Activated CD4-positive, alpha-beta T cell treated with anti-CD3 and anti-CD28 coated beads for 48 hours (primary cell): ENCODE results near the gene PKNOX1.
"Not testable (repeated sequence)": the region's sequence is repeated elsewhere in the genome, so short reads cannot be mapped to it uniquely, and the experiment has no call there.

Source experiments
- DNase-seq: peaks from one replicate; pipeline ENCODE4 v3.0.0-alpha.2; 2020

The PKNOX1 gene

GRCh38 chr21:43021191-43021590, 46.8 kb downstream of the PKNOX1 start:
- DNase-seq: no peak

DNA sequence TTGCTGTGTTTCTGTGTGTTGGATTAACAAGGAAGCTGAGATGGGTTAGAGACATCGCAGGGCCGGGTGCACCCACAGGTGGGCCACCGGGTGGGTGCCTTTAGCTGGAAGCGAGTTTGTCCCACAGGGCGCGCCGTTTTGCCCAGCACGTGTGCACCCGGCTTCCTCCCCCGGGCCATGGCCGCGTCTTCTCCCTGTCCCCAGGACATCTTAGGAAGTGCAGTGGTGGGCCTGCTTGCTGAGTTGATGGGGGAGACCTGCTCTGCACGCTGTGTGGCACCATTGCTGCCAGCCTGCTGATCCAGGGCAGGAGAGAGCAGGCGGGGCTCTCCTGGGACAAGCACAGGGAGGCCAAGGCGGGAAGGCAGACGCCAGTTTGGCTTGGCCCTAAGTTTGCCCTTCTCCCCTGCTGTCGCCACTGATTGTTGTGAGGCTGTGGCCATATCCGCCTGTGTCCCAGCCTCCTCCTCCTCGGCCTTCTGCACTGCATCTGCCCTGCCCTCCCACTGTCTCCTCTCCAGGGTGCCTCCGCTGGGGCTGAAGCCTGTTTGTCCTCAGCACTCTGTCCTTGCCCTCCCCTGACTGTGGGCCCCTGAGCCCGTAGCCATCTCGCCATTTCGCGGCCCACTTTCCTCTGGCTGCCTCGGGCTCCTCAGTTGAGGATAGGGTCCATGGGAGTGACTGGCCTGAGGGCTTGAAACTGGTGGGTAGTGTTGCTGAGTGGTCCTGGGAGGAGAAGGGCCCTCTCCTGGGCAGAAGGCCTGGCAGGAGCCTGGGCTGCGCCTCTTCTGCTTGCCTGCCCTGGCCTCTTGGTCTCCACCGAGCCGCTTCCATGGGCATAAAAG, 47.6 kb downstream of the PKNOX1 start:
- DNase-seq: no peak

- no peak for DNase-seq
Observed at GRCh38 chr21:43023175-43023574, 48.8 kb downstream of the PKNOX1 start.

GRCh38 chr21:43024439-43025136, 50.2 kb downstream of the PKNOX1 start:
- no peak for DNase-seq

DNA sequence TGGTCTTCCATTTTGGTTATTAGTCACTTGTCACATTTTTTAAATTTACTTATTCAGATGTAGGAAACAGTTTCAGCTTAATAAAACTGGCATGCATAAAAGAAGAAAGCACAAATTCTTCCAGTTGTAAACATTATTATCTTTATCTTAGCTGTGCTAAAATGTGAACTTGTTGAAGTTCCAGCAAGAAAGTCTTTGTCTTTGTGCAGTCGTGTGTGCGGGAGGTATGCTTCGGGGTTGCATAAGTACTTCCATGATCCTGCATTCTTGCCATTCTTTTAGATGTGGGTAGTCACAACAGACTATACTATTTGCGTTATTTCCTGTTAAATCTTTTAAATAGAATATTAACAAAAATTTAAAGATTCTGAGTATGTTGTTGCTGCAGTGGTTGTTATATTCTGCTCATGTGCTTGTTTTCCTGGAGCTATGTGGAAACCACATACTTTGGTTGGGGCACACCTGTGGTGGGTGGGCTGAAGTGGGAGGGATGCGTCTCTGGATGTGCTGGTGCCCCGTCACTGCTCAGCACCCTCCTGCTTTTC, 51.3 kb downstream of the PKNOX1 start:
- DNase-seq: no peak

DNA sequence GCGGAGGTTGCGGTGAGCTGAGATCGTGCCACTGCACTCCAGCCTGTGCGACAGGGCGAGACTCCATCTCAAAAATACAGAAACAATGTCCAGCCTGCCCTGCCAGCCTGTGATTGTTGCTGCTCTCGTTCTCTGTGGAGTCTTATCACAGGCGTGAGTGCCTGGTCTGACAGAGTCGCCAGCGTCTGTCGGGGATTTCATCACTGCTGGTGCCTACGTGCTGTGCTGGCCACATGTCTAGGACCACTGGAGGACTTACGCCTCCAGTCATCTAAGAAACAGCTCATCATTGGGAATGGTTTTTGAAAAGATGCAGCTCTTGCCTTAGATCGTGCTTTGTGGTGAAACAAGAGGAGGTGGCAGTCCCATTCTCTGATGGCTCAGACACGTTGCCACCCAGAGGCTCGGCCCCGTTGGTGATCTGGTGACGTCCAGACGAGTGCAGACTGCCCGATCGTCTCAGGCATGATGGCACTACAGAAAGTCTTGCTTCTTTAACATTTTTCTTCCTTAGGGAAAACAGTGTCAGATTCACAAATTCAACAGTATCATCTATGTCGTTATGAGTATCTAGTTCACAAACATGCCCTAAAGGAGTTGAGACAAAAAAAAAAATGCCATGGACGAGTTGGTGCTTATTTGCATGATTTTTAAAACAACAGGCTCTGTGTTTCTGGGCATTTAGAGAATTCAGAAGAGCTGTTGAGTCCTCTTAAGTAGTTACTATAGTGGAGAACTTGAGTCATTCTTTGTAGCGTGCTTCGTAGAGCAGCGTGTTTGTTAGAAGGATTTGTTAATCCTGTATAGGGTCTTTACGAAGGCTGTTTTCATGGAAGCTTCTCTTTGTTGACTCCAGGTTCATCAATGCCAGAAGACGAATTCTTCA, 53.7 kb downstream of the PKNOX1 start:
- no peak for DNase-seq

DNA sequence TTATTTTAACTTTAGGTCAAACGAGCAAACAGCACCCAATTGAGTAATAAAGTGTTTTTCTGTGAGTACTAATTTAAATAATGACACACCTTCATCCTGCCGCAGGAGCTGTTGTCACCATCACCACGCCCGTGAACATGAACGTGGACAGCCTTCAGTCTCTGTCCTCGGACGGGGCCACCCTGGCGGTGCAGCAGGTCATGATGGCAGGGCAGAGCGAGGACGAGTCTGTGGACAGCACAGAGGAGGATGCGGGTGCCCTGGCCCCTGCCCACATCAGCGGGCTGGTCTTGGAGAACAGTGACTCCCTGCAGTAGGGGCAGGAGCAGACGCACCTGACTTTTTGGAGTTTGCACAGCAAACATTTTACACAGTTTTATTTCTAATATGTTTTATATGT, 55.4 kb downstream of the PKNOX1 start:
- no peak for DNase-seq

GRCh38 chr21:43031121-43031619, 56.8 kb downstream of the PKNOX1 start:
- DNase-seq: no peak

GRCh38 chr21:43034101-43034500, 59.7 kb downstream of the PKNOX1 start:
- DNase-seq: no peak

DNA sequence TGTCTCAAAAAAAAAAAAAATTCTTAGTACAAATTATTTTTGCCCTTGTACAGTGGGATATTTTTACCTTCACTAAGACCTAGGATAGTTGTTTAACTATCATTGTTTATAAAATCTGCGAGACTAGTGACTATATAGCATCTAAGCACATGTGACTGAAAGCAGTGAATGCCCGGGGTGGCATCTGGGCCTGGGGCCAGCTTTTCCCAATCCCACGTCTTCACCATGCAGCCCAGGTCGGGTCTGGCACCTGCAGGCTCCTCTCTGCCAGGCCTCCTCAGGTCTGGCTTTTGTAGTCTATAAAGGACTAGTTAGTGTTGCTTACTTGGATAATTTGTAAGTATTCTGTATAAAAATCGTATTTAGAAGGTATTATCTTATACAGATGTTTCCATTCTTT, 60.5 kb downstream of the PKNOX1 start:
- no peak for DNase-seq

GRCh38 chr21:43036889-43037288, 62.5 kb downstream of the PKNOX1 start:
- DNase-seq: not testable (repeated sequence)

DNA sequence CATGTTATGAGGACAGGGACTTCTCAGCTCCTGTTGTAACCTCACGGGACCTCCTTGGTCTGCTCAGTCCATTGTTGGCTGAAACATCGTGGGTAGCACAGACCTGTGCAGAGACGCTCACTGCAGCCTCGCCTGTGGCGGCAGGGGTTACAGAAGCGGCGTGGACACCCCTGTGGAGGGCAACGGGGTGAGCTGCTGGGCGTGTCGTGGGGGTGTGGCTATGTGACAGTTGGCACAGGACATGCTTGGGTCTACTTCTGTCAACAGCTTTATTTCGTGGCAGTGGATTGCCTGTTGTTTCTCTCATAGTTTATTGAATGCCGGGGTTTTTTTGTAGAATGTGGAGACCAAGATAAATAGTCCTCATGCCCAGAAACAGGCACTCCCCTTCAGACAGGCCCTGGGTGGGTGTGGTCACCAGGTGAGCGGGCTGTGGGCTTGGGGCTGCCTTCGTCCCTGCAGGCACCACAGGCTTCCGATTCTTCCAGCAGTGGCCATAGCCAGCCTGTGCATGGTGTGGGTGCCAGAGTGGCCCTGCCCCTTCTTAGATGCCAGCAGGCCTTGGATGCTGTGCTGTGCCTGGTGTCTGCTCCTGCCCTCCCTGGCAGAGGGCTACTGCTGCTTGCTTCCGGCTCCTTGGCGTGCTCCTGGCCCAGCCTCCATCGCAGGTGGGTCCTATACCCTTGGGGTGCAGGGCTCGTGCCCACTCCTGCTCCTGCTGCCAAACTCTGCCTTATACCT, 63.7 kb downstream of the PKNOX1 start:
- DNase-seq: not testable (repeated sequence)

- not testable (repeated sequence) for DNase-seq
Observed at GRCh38 chr21:43038659-43039044, 64.3 kb downstream of the PKNOX1 start.

- DNase-seq: not testable (repeated sequence)
Observed at GRCh38 chr21:43042169-43042568, 67.8 kb downstream of the PKNOX1 start.

DNA sequence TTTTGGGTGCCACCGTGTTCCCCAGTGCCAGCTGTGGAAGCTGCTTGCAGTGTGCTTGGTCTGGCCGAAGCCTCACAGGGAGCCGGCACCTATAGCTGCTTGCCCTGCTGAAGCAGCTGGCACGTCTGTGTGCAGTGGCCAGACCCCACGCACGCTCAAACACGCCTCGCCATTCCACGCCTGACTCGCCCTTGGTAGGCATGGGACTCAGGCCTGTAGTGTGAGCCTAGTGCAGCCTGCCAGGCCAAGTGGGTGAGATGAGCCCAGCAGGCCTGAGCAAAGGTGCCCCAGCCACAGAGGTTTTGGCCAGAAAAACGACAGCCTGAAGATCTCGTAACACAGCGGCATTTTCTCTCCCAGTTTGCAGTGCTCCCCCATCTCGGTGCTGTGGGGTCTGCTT, 68.9 kb downstream of the PKNOX1 start:
- DNase-seq: not testable (repeated sequence)

DNA sequence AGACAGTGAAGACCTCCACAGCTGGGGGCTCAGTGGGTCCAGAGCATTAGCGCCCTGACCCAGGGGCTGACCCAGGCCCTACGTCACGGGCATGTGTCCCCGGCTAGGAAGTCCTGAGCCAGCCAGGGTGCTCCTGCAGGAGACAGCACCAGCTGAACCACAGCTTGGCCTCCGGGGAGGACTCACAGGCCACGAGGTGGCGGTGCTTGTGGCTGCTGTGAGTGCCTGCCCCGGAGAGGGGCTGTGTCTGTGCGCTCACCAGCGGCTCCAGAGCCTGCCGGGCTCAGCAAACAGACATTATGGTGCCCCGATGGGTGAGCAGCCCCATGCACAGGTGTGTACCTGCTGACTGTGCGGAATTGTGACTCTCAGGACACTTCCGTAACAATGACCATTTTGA, 70.2 kb downstream of the PKNOX1 start:
- not testable (repeated sequence) for DNase-seq

GRCh38 chr21:43045165-43045875, 71.0 kb downstream of the PKNOX1 start:
- DNase-seq: not testable (repeated sequence)

DNA sequence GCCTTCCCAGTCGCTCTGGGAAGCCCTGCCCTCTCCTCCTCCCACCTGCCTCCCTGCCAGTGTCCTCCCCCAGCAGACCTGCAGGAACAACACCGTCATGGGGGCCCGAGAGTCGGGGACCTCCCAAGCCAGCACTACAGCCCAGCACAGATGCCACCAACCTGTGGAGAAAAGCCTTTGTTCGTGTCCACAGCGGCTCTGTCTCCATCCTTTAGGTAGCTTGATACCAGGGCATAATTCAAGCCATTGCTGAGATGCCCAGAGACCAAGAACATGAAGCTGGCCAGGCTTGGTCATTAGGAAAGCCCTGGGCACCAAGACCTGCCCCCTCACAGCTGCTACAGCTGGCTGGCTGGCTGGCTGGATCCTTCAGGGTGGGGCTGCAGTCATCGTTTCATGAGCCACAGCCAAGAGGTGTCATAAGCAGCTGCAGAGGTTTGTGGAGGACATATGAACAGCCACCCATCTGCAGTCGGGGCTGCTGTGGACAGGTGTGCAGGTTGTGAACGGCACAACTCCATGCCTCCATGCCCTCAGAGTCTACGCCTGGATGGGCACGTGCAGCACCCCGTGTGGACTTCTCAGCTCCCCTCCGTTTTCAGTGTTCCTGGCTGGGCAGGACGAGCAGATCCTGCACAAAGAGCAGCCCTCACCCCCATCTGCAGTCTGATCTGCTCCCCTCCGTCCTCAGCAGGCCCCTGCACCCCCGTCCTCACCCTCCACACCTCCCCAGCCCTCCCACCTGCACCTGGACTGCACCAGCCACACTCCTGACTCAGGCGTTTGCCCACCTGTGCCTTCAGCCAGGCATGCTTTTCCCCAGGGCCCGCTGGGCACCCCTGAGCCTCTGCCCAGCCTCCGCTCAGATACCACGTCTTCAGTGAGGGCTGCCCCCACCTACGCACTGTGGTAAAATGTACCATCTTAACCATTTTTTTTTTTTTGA, 71.8 kb downstream of the PKNOX1 start:
- peak; percentile 17 for DNase-seq

DNA sequence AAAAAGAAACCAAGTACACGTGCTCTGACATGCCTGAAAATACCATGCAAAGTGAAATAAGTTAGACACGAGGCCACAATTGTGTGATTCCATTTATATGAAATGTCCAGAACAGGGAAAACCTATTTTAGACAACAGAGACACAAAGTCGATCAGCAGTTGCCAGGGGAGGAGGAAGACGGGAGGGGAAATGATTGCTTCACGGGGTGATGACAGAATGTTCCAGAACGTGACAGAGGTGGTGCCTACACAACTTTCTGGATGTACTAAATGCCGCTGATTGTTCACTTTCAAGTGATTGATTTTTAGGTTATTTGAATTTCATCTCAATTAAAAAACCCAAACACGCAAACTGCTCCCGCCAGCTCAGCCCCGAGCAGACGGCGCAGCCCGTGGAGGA, 78.8 kb downstream of the PKNOX1 start:
- DNase-seq: not testable (repeated sequence)
